H1 (cell line): ENCODE measurements around the gene LDLRAD3. TPM values are rescaled to one million over a fixed set of nuclear protein-coding genes. Genes with fewer than 3 reads are reported as not detected.

ENCODE experiments used
- CTCF ChIA-PET: fragments of 300-600 bp; sonication (Branson Sonifier 250); formaldehyde crosslinking; loops from one replicate; lab custom pipeline; 2021; ENCODE audit not compliant: partially characterized antibody; lab: Charles Lee
- POLR2A ChIA-PET: fragments of 300-600 bp; sonication (Branson Sonifier 250); formaldehyde crosslinking; loops from one replicate; lab custom pipeline; 2021; ENCODE audit warnings: inconsistent platforms; ENCODE audit not compliant: partially characterized antibody; lab: Charles Lee
- DNase-seq, 2 experiments: peaks; one replicate each; pipeline versions ENCODE4 v3.0.0 to v3.0.0-alpha.2; 2010 to 2022; ENCODE audit warnings: low spot score in 2 of 2, low read depth in 1 of 2, mixed read lengths in 1 of 2
- FAIRE-seq: peaks from 2 replicates; lab custom pipeline; 2011; peaks lifted over from hg19 to GRCh38; lab: Jason Lieb, UNC
- H2AFZ ChIP-seq: 2 replicates; pipeline ENCODE4 v1.8.1; 2012; ENCODE audit warnings: low read length, inconsistent platforms
- H2AK5ac ChIP-seq: 2 replicates; pipeline ENCODE4 v1.6.1; 2013; ENCODE audit warnings: low read depth, low read length
- H2BK120ac ChIP-seq: replicated peaks from 2 replicates; pipeline ENCODE3; 2013; ENCODE audit warnings: low read depth, low read length, inconsistent platforms
- H2BK12ac ChIP-seq: 2 replicates; pipeline ENCODE4 v1.6.1; 2013; ENCODE audit warnings: low read depth, low read length
- H2BK15ac ChIP-seq: 2 replicates; pipeline ENCODE4 v1.6.1; 2013; ENCODE audit warnings: low read length
- H2BK20ac ChIP-seq: 2 replicates; pipeline ENCODE4 v1.6.1; 2013; ENCODE audit warnings: low read length
- H2BK5ac ChIP-seq: 2 replicates; pipeline ENCODE4 v1.6.1; 2013; ENCODE audit warnings: low read depth, low read length
- H3K14ac ChIP-seq: 2 replicates; pipeline ENCODE4 v1.6.1; 2013; ENCODE audit warnings: inconsistent platforms; ENCODE audit not compliant: insufficient read length
- H3K18ac ChIP-seq: 2 replicates; pipeline ENCODE4 v1.6.1; 2013; ENCODE audit warnings: low read length; ENCODE audit errors: extremely low read depth
- H3K23ac ChIP-seq: 2 replicates; pipeline ENCODE4 v1.6.1; 2013; ENCODE audit warnings: inconsistent platforms; ENCODE audit not compliant: insufficient read length
- H3K23me2 ChIP-seq: 2 replicates; pipeline ENCODE4 v1.6.1; 2013; ENCODE audit warnings: low read depth, low read length
- H3K27ac ChIP-seq: 2 replicates; pipeline ENCODE4 v1.6.1; 2011; ENCODE audit warnings: low read depth, low read length, inconsistent platforms
- H3K27me3 ChIP-seq, 4 experiments: replicated peaks in 1 of 4; 1 replicate in 1 of 4; 2 replicates in 3 of 4; pipeline versions ENCODE4 v1.6.1 to v1.8.1; 2011 to 2013; ENCODE audit warnings: low read length in 3 of 4, mild to moderate bottlenecking in 3 of 4, inconsistent platforms in 2 of 4, mixed read lengths in 2 of 4, moderate library complexity in 1 of 4; ENCODE audit not compliant: control insufficient read depth in 3 of 4, insufficient read depth in 3 of 4; ENCODE audit errors: extremely low read depth in 1 of 4
- H3K36me3 ChIP-seq, 4 experiments: 2 replicates each; pipeline versions ENCODE4 v1.6.1 to v1.8.1; 2011 to 2013; ENCODE audit warnings: mild to moderate bottlenecking in 4 of 4, low read length in 3 of 4, moderate library complexity in 2 of 4, control low read depth in 1 of 4, inconsistent platforms in 1 of 4; ENCODE audit not compliant: insufficient read depth in 4 of 4, control insufficient read depth in 2 of 4
- H3K4ac ChIP-seq: replicated peaks from 2 replicates; pipeline ENCODE3; 2013; ENCODE audit warnings: low read length, low read depth, mixed read lengths, inconsistent platforms; ENCODE audit not compliant: insufficient read length
- H3K4me1 ChIP-seq, 4 experiments: replicated peaks in 1 of 4; 1 replicate in 1 of 4; 2 replicates in 3 of 4; pipeline versions ENCODE4 v1.6.1 to v1.8.1; 2011 to 2013; ENCODE audit warnings: low read length in 3 of 4, inconsistent platforms in 2 of 4, mixed read lengths in 1 of 4; ENCODE audit not compliant: insufficient read depth in 4 of 4, control insufficient read depth in 3 of 4
- H3K4me2 ChIP-seq, 2 experiments: 2 replicates each; pipeline versions ENCODE4 v1.6.1 to v1.8.1; 2011 to 2013; ENCODE audit warnings: low read depth in 2 of 2, low read length in 2 of 2, control low read depth in 1 of 2, inconsistent platforms in 1 of 2, mild to moderate bottlenecking in 1 of 2; ENCODE audit not compliant: insufficient read depth in 1 of 2
- H3K4me3 ChIP-seq, 4 experiments: fragments of 200-600, 300-600 bp in 1 of 4; sonication (generic), shearing (Covaris generic), sonication (Bioruptor Twin) in 1 of 4; 2 replicates each; pipeline versions ENCODE4 v1.5.1 to v1.8.1; 2011 to 2016; ENCODE audit warnings: low read length in 4 of 4, low read depth in 3 of 4, control low read depth in 2 of 4, inconsistent platforms in 2 of 4, mild to moderate bottlenecking in 2 of 4, mixed read lengths in 1 of 4, moderate library complexity in 1 of 4; ENCODE audit not compliant: insufficient read depth in 2 of 4; ENCODE audit errors: extremely low read depth in 1 of 4
- H3K56ac ChIP-seq: replicated peaks from 2 replicates; pipeline ENCODE3; 2013; ENCODE audit warnings: low read depth, mild to moderate bottlenecking, mixed read lengths, low read length, inconsistent platforms; ENCODE audit not compliant: insufficient read length
- H3K79me1 ChIP-seq: 2 replicates; pipeline ENCODE4 v1.6.1; 2013; ENCODE audit warnings: low read depth, low read length, control low read depth
- H3K79me2 ChIP-seq, 2 experiments: 2 replicates each; pipeline versions ENCODE4 v1.6.1 to v1.8.1; 2012 to 2013; ENCODE audit warnings: low read length in 2 of 2, mild to moderate bottlenecking in 2 of 2, inconsistent platforms in 1 of 2; ENCODE audit not compliant: insufficient read depth in 2 of 2, control insufficient read depth in 1 of 2
- H3K9ac ChIP-seq, 4 experiments: replicated peaks in 1 of 4; 1 replicate in 1 of 4; 2 replicates in 3 of 4; pipeline versions ENCODE4 v1.6.1 to v1.8.1; 2011 to 2013; ENCODE audit warnings: low read depth in 3 of 4, low read length in 3 of 4, control low read depth in 2 of 4, mild to moderate bottlenecking in 2 of 4, moderate library complexity in 2 of 4, inconsistent platforms in 1 of 4; ENCODE audit errors: extremely low read depth in 1 of 4
- H3K9me3 ChIP-seq, 2 experiments: 2 replicates each; pipeline versions ENCODE4 v1.6.1 to v1.8.1; 2012 to 2013; ENCODE audit warnings: mild to moderate bottlenecking in 2 of 2, moderate library complexity in 2 of 2, control low read depth in 1 of 2, inconsistent platforms in 1 of 2, low read depth in 1 of 2, low read length in 1 of 2, mixed read lengths in 1 of 2; ENCODE audit not compliant: insufficient read depth in 2 of 2
- H4K20me1 ChIP-seq, 2 experiments: replicated peaks in 1 of 2; 2 replicates each; pipeline versions ENCODE3 to v1.8.1; 2011 to 2013; ENCODE audit warnings: inconsistent platforms in 2 of 2, low read length in 2 of 2, mild to moderate bottlenecking in 1 of 2; ENCODE audit not compliant: insufficient read depth in 2 of 2, control insufficient read depth in 1 of 2
- H4K5ac ChIP-seq: 2 replicates; pipeline ENCODE4 v1.6.1; 2013; ENCODE audit warnings: low read length, low read depth, mixed read lengths, inconsistent platforms; ENCODE audit not compliant: insufficient read length
- H4K8ac ChIP-seq: 2 replicates; pipeline ENCODE4 v1.8.0; 2013; ENCODE audit warnings: mild to moderate bottlenecking, moderate library complexity, low read length, inconsistent platforms; ENCODE audit not compliant: insufficient read depth; ENCODE audit errors: extremely low read depth
- H4K91ac ChIP-seq: replicated peaks from 2 replicates; pipeline ENCODE3; 2013; ENCODE audit warnings: low read length, mixed read lengths, inconsistent platforms; ENCODE audit not compliant: insufficient read length
- ATF2 ChIP-seq: IDR thresholded peaks from 2 replicates; pipeline ENCODE4 v1.6.1; 2012; ENCODE audit warnings: low read length, inconsistent platforms
- BACH1 ChIP-seq: IDR thresholded peaks from 2 replicates; pipeline ENCODE4 v1.6.1; 2012; ENCODE audit warnings: low read length, improper control_type of control experiment
- BRCA1 ChIP-seq: IDR thresholded peaks from 2 replicates; pipeline ENCODE4 v1.6.1; 2012; ENCODE audit warnings: low read depth, low read length, improper control_type of control experiment
- CEBPB ChIP-seq: IDR thresholded peaks from 2 replicates; pipeline ENCODE4 v1.6.1; 2012; ENCODE audit warnings: low read depth, low read length
- GABPA ChIP-seq: IDR thresholded peaks from 2 replicates; pipeline ENCODE4 v1.6.1; 2011; ENCODE audit warnings: mild to moderate bottlenecking, low read length, moderate library complexity, borderline replicate concordance; ENCODE audit not compliant: insufficient read depth
- KDM1A ChIP-seq: fragments of 200-600, 300-600 bp; sonication (generic); IDR thresholded peaks from 2 replicates; pipeline ENCODE4 v1.7.1; 2016; ENCODE audit warnings: mild to moderate bottlenecking, low read length, borderline replicate concordance
- KDM5A ChIP-seq: fragments of 200-600 bp; IDR thresholded peaks from 2 replicates; pipeline ENCODE4 v1.7.1; 2012; ENCODE audit warnings: mild to moderate bottlenecking, low read length, inconsistent platforms, mixed read lengths
- RAD21 ChIP-seq, 2 experiments: IDR thresholded peaks in 1 of 2; conservative IDR thresholded peaks in 1 of 2; 2 replicates each; pipeline ENCODE4 v1.6.1; 2011; ENCODE audit warnings: low read depth in 2 of 2, low read length in 2 of 2, improper control_type of control experiment in 1 of 2, inconsistent platforms in 1 of 2, mild to moderate bottlenecking in 1 of 2, moderate library complexity in 1 of 2
- SIX5 ChIP-seq: IDR thresholded peaks from 2 replicates; pipeline ENCODE4 v1.6.1; 2011; ENCODE audit warnings: mild to moderate bottlenecking, low read depth, low read length
- WGBS, 2 experiments: shearing (Covaris generic) in 1 of 2; methylation state at CpG; one replicate each; pipeline versions ENCODE4 v1.1.6 to v1.1.7; 2013 to 2015; ENCODE audit warnings: low lambda C conversion rate in 2 of 2, mixed read lengths in 2 of 2, inconsistent platforms in 1 of 2, low coverage in 1 of 2, missing lambda C conversion rate in 1 of 2; ENCODE audit not compliant: insufficient replicate concordance in 2 of 2, insufficient coverage in 1 of 2, insufficient read length in 1 of 2; ENCODE audit errors: extremely low coverage in 1 of 2, missing lambda C conversion rate in 1 of 2; 5-methylcytosine and 5-hydroxymethylcytosine counted together
- polyA plus RNA-seq, 7 experiments: library from polyadenylated mRNA; depleted of rRNA in 3 of 7; stranded (reverse) in 5 of 7; unstranded in 2 of 7; fragments of >200 nt in 5 of 7; fragments of 200-250 nt in 2 of 7; gene quantifications; 1 replicate in 5 of 7; 2 replicates in 1 of 7; 4 replicates in 1 of 7; pipeline versions ENCODE4 v1.2.1 to v1.2.3, GENCODE V29; 2011 to 2013; ENCODE audit warnings: missing spikeins in 2 of 7, mixed read lengths in 2 of 7
- total RNA-seq: library from RNA; stranded (reverse); fragmentation: NEBNext Ultra II Directional; extraction: Animal tissue kit (Norgen Biotek cat#: 25700); gene quantifications from 2 replicates; pipeline ENCODE4 v1.2.1, GENCODE V29; 2021

Gene LDLRAD3
- total and polyA plus RNA-seq, 2 of the 8 experiments (the other 6 are each of a cell fraction or from before 2014, with no cell fraction given), result 18.6 to 22.8 TPM

GRCh38 chr11:36048496-36049247, 104.8 kb downstream of the LDLRAD3 start:
- no peaks in the 10 kb centered on the region for H3K9me3 ChIP-seq
- H3K9ac ChIP-seq, result no peak overlapping the region
- no peak overlapping the region for H3K56ac ChIP-seq
- peak; percentile 7 for FAIRE-seq
- H3K4me3 ChIP-seq, result no peak overlapping the region
- no peaks in the 10 kb centered on the region for H3K36me3 ChIP-seq
- H2AK5ac ChIP-seq, result no peak overlapping the region
- no peak overlapping the region for H2BK15ac ChIP-seq
- WGBS, 2 experiments, result 70% methylated on average over 5 of the region's 5 CpGs; no CpG with 5 or more reads in 1 of the 2 experiments
- no peaks in the 10 kb centered on the region for H4K20me1 ChIP-seq
- no peak overlapping the region for H4K91ac ChIP-seq
- H3K79me2 ChIP-seq, result peaks cover 0 to 7% of the 10 kb centered on the region in 2 experiments; a peak in 2 of 4 replicates
- peaks cover 0 to 12% (median 11%) of the 10 kb centered on the region in 4 experiments; a peak in 3 of 7 replicates for H3K4me1 ChIP-seq
- H2BK5ac ChIP-seq, result no peak overlapping the region
- POLR2A ChIA-PET, result interaction anchor here (2.2 kb wide), 1 partner anchor 8 kb away, joined by 6 read pairs; no protein-coding TSS in a partner anchor
- no peak for DNase-seq
- no peak overlapping the region for H2BK20ac ChIP-seq
- no peak overlapping the region for H3K14ac ChIP-seq
- no peaks in the 10 kb centered on the region for H3K27me3 ChIP-seq
- no peak overlapping the region for H3K23ac ChIP-seq
- no peak overlapping the region for H2BK12ac ChIP-seq
- no peak overlapping the region for H4K8ac ChIP-seq
- TF ChIP-seq RAD21 (IDR thresholded peaks at IDR 0.05 in 1 of 2, conservative IDR thresholded peaks at IDR 0.05 in 1 of 2; ENCODE audit: low read depth in 2 of 2, low read length in 2 of 2) (no peak), BACH1 (no peak), KDM5A (no peak), SIX5 (no peak), CEBPB (no peak), GABPA (no peak), BRCA1 (no peak), KDM1A (no peak), ATF2 (no peak)
- H3K18ac ChIP-seq, result no peak overlapping the region
- CTCF ChIA-PET, result interaction anchor here (0.6 to 3.9 kb wide), 14 partner anchors 8 to 227 kb away, joined by 3 to 23 read pairs (median 4); no protein-coding TSS in a partner anchor
- H2BK120ac ChIP-seq, result no peak overlapping the region
- H3K27ac ChIP-seq, result no peak overlapping the region
- no peak overlapping the region for H4K5ac ChIP-seq
- no peak overlapping the region for H3K4me2 ChIP-seq
- H2AFZ ChIP-seq, result no peak overlapping the region
- peaks cover 6% of the 10 kb centered on the region; the same call in 1 of the 2 replicates for H3K79me1 ChIP-seq
- no peak overlapping the region for H3K4ac ChIP-seq
- H3K23me2 ChIP-seq, result no peaks in the 10 kb centered on the region
